Activated CD8-positive, alpha-beta memory T cell treated with anti-CD3 and anti-CD28 coated beads, Interleukin-2, amount 50 U/mL, for 24 hours (primary cell): ENCODE results near the gene MAPK10.
"Not testable (repeated sequence)": the region's sequence is repeated elsewhere in the genome, so short reads cannot be mapped to it uniquely, and the experiment has no call there.

Source experiments
- DNase-seq: peaks from one replicate; pipeline ENCODE4 v3.0.0-alpha.2; 2020; ENCODE audit errors: extremely low read depth

Gene MAPK10

GRCh38 chr4:86036736-86037135, 323.1 kb downstream of the MAPK10 start:
- DNase-seq, result no peak

- no peak for DNase-seq
Observed at GRCh38 chr4:86035688-86036087, 324.2 kb downstream of the MAPK10 start.

GRCh38 chr4:86034616-86035015, 325.2 kb downstream of the MAPK10 start:
- no peak for DNase-seq

GRCh38 chr4:86033171-86033570, 326.7 kb downstream of the MAPK10 start:
- no peak for DNase-seq

GRCh38 chr4:86032476-86033022, 327.3 kb downstream of the MAPK10 start:
- no peak for DNase-seq

GRCh38 chr4:86031927-86032326, 327.9 kb downstream of the MAPK10 start:
- no peak for DNase-seq

- no peak for DNase-seq
Observed at GRCh38 chr4:86026720-86027119, 333.1 kb downstream of the MAPK10 start.

GRCh38 chr4:86021671-86022070, 338.2 kb downstream of the MAPK10 start:
- not testable (repeated sequence) for DNase-seq

GRCh38 chr4:86019906-86020305, 339.9 kb downstream of the MAPK10 start:
- no peak for DNase-seq

- DNase-seq, result no peak
Observed at GRCh38 chr4:86019362-86019761, 340.5 kb downstream of the MAPK10 start.

- DNase-seq, result no peak
Observed at GRCh38 chr4:86015412-86016350, 344.2 kb downstream of the MAPK10 start.

- DNase-seq, result no peak
Observed at GRCh38 chr4:86014599-86014998, 345.3 kb downstream of the MAPK10 start.

GRCh38 chr4:86013621-86014020, 346.2 kb downstream of the MAPK10 start:
- no peak for DNase-seq

GRCh38 chr4:86011117-86011516, 348.7 kb downstream of the MAPK10 start:
- DNase-seq, result no peak

- no peak for DNase-seq
Observed at GRCh38 chr4:86007042-86007441, 352.8 kb downstream of the MAPK10 start.

- DNase-seq, result no peak
Observed at GRCh38 chr4:86006057-86006456, 353.8 kb downstream of the MAPK10 start.

GRCh38 chr4:86004030-86004429, 355.8 kb downstream of the MAPK10 start:
- no peak for DNase-seq

GRCh38 chr4:86001591-86001990, 358.3 kb downstream of the MAPK10 start:
- no peak for DNase-seq

- no peak for DNase-seq
Observed at GRCh38 chr4:85995361-85995760, 364.5 kb downstream of the MAPK10 start.

GRCh38 chr4:85994576-85994975, 365.3 kb downstream of the MAPK10 start:
- DNase-seq, result no peak

- DNase-seq, result no peak
Observed at GRCh38 chr4:85993641-85994040, 366.2 kb downstream of the MAPK10 start.

GRCh38 chr4:85986266-85986665, 373.6 kb downstream of the MAPK10 start:
- DNase-seq, result no peak

- no peak for DNase-seq
Observed at GRCh38 chr4:85979276-85979675, 380.6 kb downstream of the MAPK10 start.
